HepG2 (cell line): ENCODE data around the gene ARFGAP3. TPM values are rescaled to one million over a fixed set of nuclear protein-coding genes. Genes with fewer than 3 reads are reported as not detected.
A peak's percentile ranks its signal among the peaks of the same experiment; 100 is the strongest.

Experiments
- ARHGAP35 ChIP-seq: sonication (generic); formaldehyde crosslinking; IDR thresholded peaks from 2 replicates; pipeline ENCODE4 v1.9.0; 2022; ENCODE audit warnings: mild to moderate bottlenecking, inconsistent platforms, moderate library complexity, missing genetic modification reagents, borderline replicate concordance
- ATM ChIP-seq: fragments of 450-650 bp; IDR thresholded peaks from 2 replicates; pipeline ENCODE4 v1.7.1; 2017; ENCODE audit warnings: mild to moderate bottlenecking, borderline replicate concordance
- RNF2 ChIP-seq: fragments of 450-650 bp; conservative IDR thresholded peaks from 2 replicates; pipeline ENCODE4 v1.6.1; 2016; ENCODE audit warnings: low read depth
- THAP7 ChIP-seq: sonication (generic); formaldehyde crosslinking; IDR thresholded peaks from 2 replicates; pipeline ENCODE4 v1.8.1; 2023; ENCODE audit warnings: mild to moderate bottlenecking, missing genetic modification reagents
- ZNF512 ChIP-seq: sonication (generic); formaldehyde crosslinking; IDR thresholded peaks from 2 replicates; pipeline ENCODE4 v1.4.0; 2020; ENCODE audit warnings: mild to moderate bottlenecking, missing genetic modification reagents
- ZNF687 ChIP-seq: sonication (generic); formaldehyde crosslinking; IDR thresholded peaks from 2 replicates; pipeline ENCODE4 v1.5.1; 2020; ENCODE audit warnings: mild to moderate bottlenecking, missing genetic modification reagents, moderate library complexity
- ZSCAN21 ChIP-seq: sonication (generic); formaldehyde crosslinking; IDR thresholded peaks from 2 replicates; pipeline ENCODE4 v1.8.0; 2022; ENCODE audit warnings: mild to moderate bottlenecking, missing genetic modification reagents, moderate library complexity, borderline replicate concordance
- polyA plus RNA-seq, 8 experiments: library from polyadenylated mRNA; depleted of rRNA in 3 of 8; stranded (reverse) in 7 of 8; unstranded in 1 of 8; fragments of >200 nt; fragmentation: Illumina TruSeq in 4 of 8; extraction: Trizol in 4 of 8; gene quantifications; 2 replicates each; pipeline versions ENCODE4 v1.2.1 to v1.2.3, GENCODE V29; 2011 to 2016; ENCODE audit warnings: low read depth in 4 of 8, missing spikeins in 1 of 8, mixed read lengths in 1 of 8; ENCODE audit not compliant: insufficient read depth in 1 of 8
- total RNA-seq, 5 experiments: library from RNA; depleted of rRNA; stranded (reverse); fragments of >200 nt; fragmentation: Illumina TruSeq; extraction: Trizol; gene quantifications; 2 replicates each; pipeline ENCODE4 v1.2.3, GENCODE V29; 2016; ENCODE audit warnings: low read depth in 1 of 5

The ARFGAP3 gene
- total and polyA plus RNA-seq, 2 of the 13 experiments (the other 11 are each of a cell fraction or from before 2014, with no cell fraction given): 41.7 to 61.6 TPM

GRCh38 chr22:42801252-42802080, 55.6 kb downstream of the ARFGAP3 start (continued):
- peak; percentile 37; the same call in 1 of the 2 replicates for TF ChIP-seq ZNF687 (CRISPR knock-in tag)
- 0 out of 2 replicates have a peak, but pooled peaks have one; percentile 1 for TF ChIP-seq ZSCAN21 (CRISPR knock-in tag)
- TF ChIP-seq RNF2: no peak
- no peak for TF ChIP-seq ZNF512 (CRISPR knock-in tag)
- no peak for TF ChIP-seq THAP7 (CRISPR knock-in tag)
- TF ChIP-seq ATM: no peak
- no peak for TF ChIP-seq ARHGAP35 (CRISPR knock-in tag)
